ENCODE data around the gene RAB11B. TPM values are rescaled to one million over a fixed set of nuclear protein-coding genes. Genes with fewer than 3 reads are reported as not detected.
A peak's percentile ranks its signal among the peaks of the same experiment; 100 is the strongest.

The RAB11B gene
- total RNA-seq, 1 experiment from 2014 or later, result 91.3 TPM

GRCh38 chr19:8413629-8413995, 23.5 kb downstream of the RAB11B start:
- Histone ChIP-seq H3K4me1 (peaks cover 16% of the 10 kb centered on the region), H3K9me3 (no peaks in the 10 kb centered on the region), H3K4me3 (ENCODE audit: low read depth, low read length) (peak overlapping the region; percentile 75), H3K27me3 (replicated peaks; ENCODE audit: control insufficient read depth, insufficient read depth, low read length) (no peaks in the 10 kb centered on the region), H3K36me3 (ENCODE audit: control insufficient read depth, insufficient read depth, low read length) (no peaks in the 10 kb centered on the region)
- H3K36me3 Mint-ChIP-seq (ENCODE audit: insufficient read depth, unreplicated experiment), result no peaks in the 10 kb centered on the region
- ChIA-PET POLR2A (interaction anchor here (0.7 to 1.8 kb wide), 6 partner anchors 10 to 100 kb away, joined by 3 to 9 read pairs (median 6); partner anchors contain the start of genes HNRNPM and ZNF414), CTCF (interaction anchor here (0.5 to 2.3 kb wide), 14 partner anchors 8 to 134 kb away, joined by 4 to 19 read pairs (median 6); partner anchors contain the start of genes HNRNPM, RAB11B and ZNF414)
- DNase-seq, result no peak
- no peaks in the 10 kb centered on the region for H3K9me3 Mint-ChIP-seq (ENCODE audit: unreplicated experiment)
- no TSS peak for BruUV-seq (replicated peaks)
- H3K27me3 Mint-ChIP-seq (ENCODE audit: insufficient read depth, unreplicated experiment), result no peaks in the 10 kb centered on the region
- H3K4me3 Mint-ChIP-seq (ENCODE audit: unreplicated experiment), result peak overlapping the region; percentile 53
- no peak for TF ChIP-seq CTCF (IDR thresholded peaks at IDR 0.05; ENCODE audit: insufficient read depth in 1 of 2, low read depth in 1 of 2, low read length in 1 of 2, severe bottlenecking in 1 of 2, unreplicated experiment in 1 of 2)
- H3K4me1 Mint-ChIP-seq (ENCODE audit: low read depth, unreplicated experiment), result no peaks in the 10 kb centered on the region
- H3K27ac Mint-ChIP-seq (ENCODE audit: unreplicated experiment), result no peak overlapping the region
- intact Hi-C loops (cut with micrococcal nuclease; ENCODE audit: unreplicated experiment), result loop anchor here (5.0 kb wide), 2 partner anchors 49 to 94 kb away; no protein-coding TSS in a partner anchor

GRCh38 chr19:8416796-8417195, 26.6 kb downstream of the RAB11B start:
- no peak overlapping the region for H3K27ac Mint-ChIP-seq (ENCODE audit: unreplicated experiment)
- CTCF ChIA-PET, result no interaction called here

More at GRCh38 chr19:8416796-8417195, 26.6 kb downstream of the RAB11B start:
- Histone ChIP-seq H3K27me3 (replicated peaks; ENCODE audit: control insufficient read depth, insufficient read depth, low read length) (no peaks in the 10 kb centered on the region), H3K9me3 (no peaks in the 10 kb centered on the region), H3K36me3 (ENCODE audit: control insufficient read depth, insufficient read depth, low read length) (no peaks in the 10 kb centered on the region), H3K4me1 (peaks cover 16% of the 10 kb centered on the region), H3K4me3 (ENCODE audit: low read depth, low read length) (no peak overlapping the region)
- Mint-ChIP-seq H3K4me1 (ENCODE audit: low read depth, unreplicated experiment) (no peaks in the 10 kb centered on the region), H3K36me3 (ENCODE audit: insufficient read depth, unreplicated experiment) (no peaks in the 10 kb centered on the region), H3K4me3 (ENCODE audit: unreplicated experiment) (no peak overlapping the region), H3K9me3 (ENCODE audit: unreplicated experiment) (no peaks in the 10 kb centered on the region), H3K27me3 (ENCODE audit: insufficient read depth, unreplicated experiment) (no peaks in the 10 kb centered on the region)
- no peak for DNase-seq
- POLR2A ChIA-PET, result no interaction called here
- no TSS peak for BruUV-seq (replicated peaks)
- TF ChIP-seq CTCF (IDR thresholded peaks at IDR 0.05; ENCODE audit: insufficient read depth in 1 of 2, low read depth in 1 of 2, low read length in 1 of 2, severe bottlenecking in 1 of 2, unreplicated experiment in 1 of 2), result no peak
- intact Hi-C loops (cut with micrococcal nuclease; ENCODE audit: unreplicated experiment), result no loop called here
